Ovary (tissue), 9 donors: ENCODE results near the gene CHCHD6. TPM values are rescaled to one million over a fixed set of nuclear protein-coding genes. Genes with fewer than 3 reads are reported as not detected.

ENCODE experiments used
- DNase-seq, 5 donors: peaks; one replicate each; pipeline ENCODE4 v3.0.0-alpha.2; 2019 to 2020
- H3K27ac ChIP-seq, 2 donors: fragments of 200-600 bp; one replicate each; pipeline versions ENCODE4 v1.5.1 to v1.8.0; 2019 to 2022
- H3K27me3 ChIP-seq: fragments of 200-600 bp; one replicate; pipeline ENCODE4 v1.8.0; 2022
- H3K36me3 ChIP-seq: fragments of 200-600 bp; sonication (generic); one replicate; pipeline ENCODE4 v1.5.1; 2019
- H3K4me1 ChIP-seq: one replicate; pipeline ENCODE4 v1.8.1; 2013; ENCODE audit warnings: mild to moderate bottlenecking, moderate library complexity; ENCODE audit not compliant: insufficient read depth
- H3K4me3 ChIP-seq: fragments of 200-600 bp; sonication (generic); one replicate; pipeline ENCODE4 v1.5.1; 2017
- H3K9me3 ChIP-seq, 2 donors: fragments of 200-600 bp in 1 of 2; sonication (generic) in 1 of 2; one replicate each; pipeline versions ENCODE4 v1.5.1 to v1.8.1; 2013 to 2019; ENCODE audit warnings: mild to moderate bottlenecking in 1 of 2, moderate library complexity in 1 of 2
- CTCF ChIP-seq, 3 donors: fragments of 450-650 bp in 2 of 3; fragments of 200-600 bp in 1 of 3; IDR thresholded peaks; one replicate each; pipeline versions ENCODE4 v1.5.1 to v1.8.0; 2016 to 2022; ENCODE audit warnings: antibody characterized with exemption in 3 of 3, mild to moderate bottlenecking in 1 of 3
- EP300 ChIP-seq: sonication (generic); formaldehyde crosslinking; IDR thresholded peaks from one replicate; pipeline ENCODE4 v1.6.1; 2017; ENCODE audit warnings: antibody characterized with exemption
- POLR2A ChIP-seq: fragments of 450-650 bp; IDR thresholded peaks from one replicate; pipeline ENCODE4 v1.6.1; 2017; ENCODE audit warnings: antibody characterized with exemption, mild to moderate bottlenecking, moderate library complexity
- WGBS, 3 donors: extraction: QIAGEN DNeasy Blood & Tissue Kit in 1 of 3; methylation state at CpG; one replicate each; pipeline versions ENCODE4 v1.1.5 to v1.1.7; 2013 to 2017; 5-methylcytosine and 5-hydroxymethylcytosine counted together
- intact Hi-C, 4 donors: fragments of 100-400 bp; cut with DNase I; formaldehyde crosslinking; loops; one replicate each; pipeline versions ENCODE4 v1.11.0 to v1.15.1; 2022 to 2023
- polyA plus RNA-seq, 2 donors: library from polyadenylated mRNA; stranded (reverse); fragments of 200-250 nt in 1 of 2; fragments of 350-450 nt in 1 of 2; fragmentation: Illumina TruSeq in 1 of 2; extraction: RNeasy Lipid Tissue Mini Kit (QIAGEN cat#74804) in 1 of 2; gene quantifications; one replicate each; pipeline ENCODE4 v1.2.3, GENCODE V29; 2013 to 2014
- total RNA-seq, 7 donors: library from RNA; depleted of rRNA in 2 of 7; stranded (reverse); fragments of >200 nt in 2 of 7; fragmentation: NEBNext Ultra II Directional in 3 of 7; extraction: Animal tissue kit (Norgen Biotek cat#: 25700) in 3 of 7; gene quantifications; one replicate each; pipeline versions ENCODE4 v1.1.0 to v1.2.4, GENCODE V29; 2016 to 2023
- donor health status: DM: no; HTN: no; CAD: no; lungs with moderate emphysema.
- donor health status: DM: no; HTN: no; CAD: no.
- donor health status: Bipolar disorder and iron deficiency.
- donor health status: DM: yes; HTN: yes; CAD: no.
- donor health status: DM: no; HTN: no; CAD: no.
- donor health status: DM: yes; HTN: yes; CAD: no.

CHCHD6 gene
- total and polyA plus RNA-seq, 9 donors = 8.5 to 24.6 (median 19.5) TPM

DNA sequence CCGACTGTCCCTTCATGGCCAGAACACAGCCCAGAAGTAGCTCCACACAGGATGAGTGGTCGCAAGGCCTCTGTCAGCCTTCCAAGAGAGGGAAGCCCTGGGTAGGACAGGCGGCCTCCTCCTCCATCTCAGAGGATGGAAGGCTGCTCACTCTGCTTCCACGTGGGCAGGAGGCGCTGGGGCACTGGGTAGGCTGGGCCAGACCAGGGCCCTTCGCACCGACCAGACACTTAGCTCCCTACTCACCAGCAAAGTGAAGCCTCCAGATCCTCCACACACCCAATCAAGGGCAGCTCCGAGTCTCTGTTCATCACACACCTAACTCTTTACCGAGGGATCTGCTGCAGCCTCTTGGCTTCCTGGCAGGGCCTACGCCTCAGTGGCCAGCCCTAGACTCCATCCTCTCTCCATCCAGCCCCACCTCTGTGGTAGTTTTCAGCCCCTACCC lies 254.6 kb downstream of the CHCHD6 start:
- Histone ChIP-seq H3K4me3 (no peak overlapping the region), H3K9me3 (no peaks in the 10 kb centered on the region), H3K27me3 (no peaks in the 10 kb centered on the region), H3K27ac (no peak overlapping the region), H3K4me1 (peaks cover 25% of the 10 kb centered on the region), H3K36me3 (no peaks in the 10 kb centered on the region)
- DNase-seq = peak in 2 of 5 donors; percentile 16 to 28
- TF ChIP-seq POLR2A (no peak), EP300 (no peak), CTCF (IDR thresholded peaks at IDR 0.05) (no peak)
- 80 to 87% (median 81%) methylated on average over 8 to 10 of the region's 10 CpGs for WGBS, 3 donors
- intact Hi-C loops = no loop called here

- peak in 1 of 5 donors; percentile 13 for DNase-seq
- TF ChIP-seq CTCF (IDR thresholded peaks at IDR 0.05) (no peak), POLR2A (no peak), EP300 (no peak)
- Histone ChIP-seq H3K4me3 (no peak overlapping the region), H3K9me3 (no peaks in the 10 kb centered on the region), H3K27me3 (no peaks in the 10 kb centered on the region), H3K27ac (peak overlapping the region in 1 of 2 donors; percentile 18), H3K36me3 (no peaks in the 10 kb centered on the region), H3K4me1 (peaks cover 25% of the 10 kb centered on the region)
- 84 to 86% (median 85%) methylated on average over 10 of the region's 10 CpGs for WGBS, 3 donors
- intact Hi-C loops = no loop called here
Measured at GRCh38 chr3:126959136-126959920, 255.3 kb downstream of the CHCHD6 start.

DNA sequence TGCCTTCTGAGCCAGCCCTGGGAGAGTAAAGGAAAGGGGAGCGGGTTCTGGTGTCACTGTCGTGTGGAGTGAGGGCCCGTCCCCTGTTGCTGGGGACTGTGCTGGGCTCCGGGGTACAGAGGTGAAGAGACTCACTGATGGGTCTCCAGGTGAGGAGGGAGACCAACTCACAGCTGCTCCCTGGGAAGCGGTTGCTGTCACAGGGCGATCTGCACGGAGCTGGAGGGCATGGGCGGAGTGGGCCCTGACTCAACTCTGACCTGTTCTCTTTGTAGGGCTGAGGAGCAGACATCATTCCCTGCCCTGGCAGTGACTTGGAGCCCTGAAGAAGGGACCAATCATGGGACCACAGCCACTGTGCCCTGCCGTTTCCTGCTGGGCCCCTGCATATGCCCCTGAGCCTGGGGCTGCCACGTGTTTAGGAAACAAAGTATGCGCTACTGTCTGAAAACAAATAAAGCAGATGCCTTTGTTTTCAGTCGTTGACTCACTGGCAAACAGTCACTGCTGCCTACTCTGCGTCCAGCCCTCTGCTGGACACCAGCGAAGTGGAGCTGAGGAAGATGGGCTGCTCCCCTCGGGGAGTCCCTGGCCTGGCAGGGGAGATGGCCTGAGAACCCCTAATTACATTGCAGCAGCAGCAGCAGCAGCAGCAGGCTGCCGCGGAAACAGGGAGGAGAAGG lies 256.0 kb downstream of the CHCHD6 start:
- 52 to 63% (median 60%) methylated on average over 15 to 17 of the region's 17 CpGs for WGBS, 3 donors
- H3K27me3 ChIP-seq = no peaks in the 10 kb centered on the region
- H3K27ac ChIP-seq = peak overlapping the region in 1 of 2 donors; percentile 18
- H3K4me1 ChIP-seq = peaks cover 25% of the 10 kb centered on the region
- DNase-seq = peak in 1 of 5 donors; percentile 28
- no peak overlapping the region for H3K4me3 ChIP-seq
- intact Hi-C loops = no loop called here
- no peaks in the 10 kb centered on the region for H3K9me3 ChIP-seq
- TF ChIP-seq POLR2A (no peak), CTCF (IDR thresholded peaks at IDR 0.05) (no peak), EP300 (no peak)
- no peaks in the 10 kb centered on the region for H3K36me3 ChIP-seq

- no peak overlapping the region for H3K4me3 ChIP-seq
- TF ChIP-seq EP300 (no peak), POLR2A (no peak), CTCF (IDR thresholded peaks at IDR 0.05) (no peak)
- H3K9me3 ChIP-seq = no peaks in the 10 kb centered on the region
- no peaks in the 10 kb centered on the region for H3K27me3 ChIP-seq
- WGBS, 3 donors = 60 to 77% (median 71%) methylated on average over 15 to 17 of the region's 17 CpGs
- intact Hi-C loops = no loop called here
- peak in 2 of 5 donors; percentile 37 to 42 for DNase-seq
- H3K27ac ChIP-seq = peak overlapping the region; percentile 18 to 24
- no peaks in the 10 kb centered on the region for H3K36me3 ChIP-seq
- peaks cover 25% of the 10 kb centered on the region for H3K4me1 ChIP-seq
Measured at GRCh38 chr3:126960604-126960995, 256.6 kb downstream of the CHCHD6 start.
